Measurements from ENCODE around the gene ILKAP.

DNA sequence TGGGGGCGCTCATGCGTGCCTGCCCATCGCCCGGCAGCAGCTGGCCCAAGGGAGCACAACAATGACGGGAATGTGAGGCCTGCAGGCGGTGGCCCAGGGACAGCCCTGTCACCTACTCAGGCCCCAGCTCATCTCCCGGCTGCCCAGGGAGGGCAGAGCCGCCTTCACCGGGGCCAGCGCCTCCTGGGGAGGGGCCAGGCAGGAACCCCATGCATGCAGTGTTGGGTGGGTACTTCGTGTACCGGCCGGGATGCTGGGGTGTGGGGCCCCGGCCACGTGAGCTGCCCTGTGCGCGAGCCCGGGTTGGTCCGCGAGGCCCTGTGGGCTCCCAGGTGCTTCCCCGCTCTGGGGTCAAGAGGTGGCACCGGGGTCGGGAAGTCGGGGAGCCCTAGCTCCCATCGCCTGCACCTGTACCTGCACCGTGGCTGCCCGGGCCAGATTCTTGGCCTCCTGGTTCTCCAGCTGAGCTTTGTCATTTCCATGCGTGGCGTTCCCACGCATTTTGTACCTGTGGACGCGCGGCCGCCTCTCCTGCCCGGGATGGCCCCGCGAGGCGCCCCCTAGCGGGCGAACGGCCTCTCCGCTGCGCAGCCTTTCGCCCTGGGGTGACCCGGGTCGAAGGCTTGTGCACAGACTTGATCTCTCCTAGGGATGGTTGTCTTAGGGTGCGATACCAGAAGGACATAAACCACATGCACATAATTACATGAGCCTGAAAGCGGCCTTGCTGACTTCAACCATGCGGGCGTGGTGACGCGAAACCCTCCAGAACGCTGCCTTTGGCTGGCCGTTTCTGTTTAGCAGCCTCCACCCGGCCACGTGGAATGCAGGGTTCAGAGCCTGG lies 64.1 kb downstream of the ILKAP start:
- TF ChIP-seq CTCF (IDR thresholded peaks at IDR 0.05; ENCODE audit: low read length) (peak; percentile 88), EZH2 (optimal IDR thresholded peaks at IDR 0.05; ENCODE audit: low read depth, low read length) (no peak), EZH2phosphoT487 (IDR thresholded peaks at IDR 0.05; ENCODE audit: low read length) (no peak)

Data from MM.1S (cell line).